T-helper 1 cell treated with Interleukin-12 subunit alpha and Interleukin-12 subunit beta and Interleukin-4 antibody, amounts not matched to agents 30 ng/mL and 1 ng/mL, for 36 hours (primary cell): ENCODE measurements around the gene BUD31. TPM values are rescaled to one million over a fixed set of nuclear protein-coding genes. Genes with fewer than 3 reads are reported as not detected.
"Not testable (repeated sequence)": the region's sequence is repeated elsewhere in the genome, so short reads cannot be mapped to it uniquely, and the experiment has no call there.

ENCODE experiments used
- intact Hi-C: fragments of 100-400 bp; cut with micrococcal nuclease; formaldehyde crosslinking; loops from one replicate; pipeline ENCODE4 v1.15.1; 2024
- total RNA-seq: library from RNA; stranded (reverse); gene quantifications from 2 replicates; pipeline ENCODE4 v1.2.3, GENCODE V29; 2022

BUD31 gene
- total RNA-seq, 1 donor from 2014 or later = 118 TPM

DNA sequence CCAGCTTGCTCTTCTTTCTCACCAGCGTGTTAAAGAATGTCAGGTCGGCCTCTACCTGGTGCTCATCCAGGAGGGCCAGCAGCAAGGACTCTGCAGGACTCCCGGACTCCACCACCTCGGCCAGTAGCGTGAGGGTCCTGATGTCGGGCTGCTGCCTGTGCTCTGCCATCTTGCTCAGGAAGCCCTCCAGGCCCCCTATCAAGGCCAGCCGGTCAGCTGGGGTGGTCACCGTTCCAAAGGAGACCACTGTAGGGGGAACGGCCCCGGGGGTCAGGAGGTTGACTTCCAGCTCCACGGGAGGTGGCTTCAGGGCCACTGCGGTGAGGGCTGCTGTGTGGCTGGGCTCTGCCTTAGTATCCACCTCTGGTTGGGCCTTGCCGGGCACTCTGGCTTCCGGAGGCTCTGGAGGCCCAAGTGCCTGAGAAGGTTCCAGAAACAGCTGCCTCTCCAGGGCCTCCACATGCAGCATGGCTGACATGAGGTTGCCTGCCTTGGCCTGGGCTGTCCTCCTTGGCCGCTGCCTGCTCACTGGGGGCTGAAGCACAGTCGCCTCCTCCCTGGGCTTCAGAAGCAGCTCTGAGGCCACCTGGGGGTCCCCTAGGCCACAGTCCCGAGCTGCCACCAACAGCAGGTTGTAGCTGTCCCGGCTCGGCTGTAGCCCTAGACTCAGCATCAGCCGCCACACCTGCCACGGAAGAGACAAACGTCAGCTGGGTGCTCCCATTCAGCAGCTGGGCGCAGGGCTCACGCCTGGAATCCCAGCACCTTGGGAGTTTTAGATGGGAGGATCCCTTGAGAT, 16.4 kb downstream of the BUD31 start:
- intact Hi-C loops = no loop called here

DNA sequence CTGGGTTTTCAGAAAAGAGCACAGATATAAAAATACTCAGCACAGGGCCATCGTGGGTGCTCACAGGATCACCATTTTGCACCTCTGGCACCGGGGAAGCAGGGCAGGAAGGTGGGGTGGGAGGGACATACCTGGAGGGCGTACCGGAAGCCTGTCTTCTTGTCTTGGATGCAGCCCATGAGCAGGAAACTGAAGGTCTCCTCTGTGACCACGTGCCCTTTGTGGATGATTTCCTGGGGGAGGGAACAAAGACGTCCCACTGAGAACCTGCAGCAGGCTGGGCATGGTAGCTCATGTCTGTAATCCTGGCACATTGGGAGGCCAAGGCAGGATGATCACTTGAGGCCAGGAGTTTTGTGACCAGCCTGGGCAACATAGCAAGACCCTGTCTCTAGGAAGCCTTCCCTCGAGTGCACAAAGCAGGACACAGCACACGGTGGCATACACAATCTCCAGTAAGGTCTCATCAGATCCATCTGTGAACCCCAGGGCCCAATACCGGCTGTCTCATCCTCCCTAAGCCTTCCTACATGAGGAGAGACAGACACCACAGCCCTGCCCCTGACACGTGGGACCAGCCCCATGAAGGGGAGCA, 20.3 kb downstream of the BUD31 start:
- intact Hi-C loops = no loop called here

DNA sequence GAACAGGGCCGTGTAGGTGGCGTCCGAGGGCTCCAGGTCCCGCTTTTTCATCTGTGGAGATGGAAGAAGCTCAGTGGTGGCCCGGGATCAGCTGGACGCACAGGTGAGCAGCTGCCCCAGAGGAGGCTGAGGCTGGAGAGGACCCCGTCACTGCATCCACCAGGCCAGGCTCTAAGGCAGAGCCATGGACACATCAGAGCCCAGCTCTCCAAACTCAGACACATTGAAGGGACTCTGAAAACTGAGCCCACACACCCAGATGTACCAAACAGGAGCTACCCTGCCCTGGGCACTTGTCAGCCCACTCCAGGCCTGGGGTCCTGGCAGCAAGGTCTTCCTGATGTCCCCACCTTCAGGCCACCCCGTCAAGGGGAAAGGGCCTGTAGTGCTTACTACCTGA, 21.0 kb downstream of the BUD31 start:
- intact Hi-C loops = no loop called here

DNA sequence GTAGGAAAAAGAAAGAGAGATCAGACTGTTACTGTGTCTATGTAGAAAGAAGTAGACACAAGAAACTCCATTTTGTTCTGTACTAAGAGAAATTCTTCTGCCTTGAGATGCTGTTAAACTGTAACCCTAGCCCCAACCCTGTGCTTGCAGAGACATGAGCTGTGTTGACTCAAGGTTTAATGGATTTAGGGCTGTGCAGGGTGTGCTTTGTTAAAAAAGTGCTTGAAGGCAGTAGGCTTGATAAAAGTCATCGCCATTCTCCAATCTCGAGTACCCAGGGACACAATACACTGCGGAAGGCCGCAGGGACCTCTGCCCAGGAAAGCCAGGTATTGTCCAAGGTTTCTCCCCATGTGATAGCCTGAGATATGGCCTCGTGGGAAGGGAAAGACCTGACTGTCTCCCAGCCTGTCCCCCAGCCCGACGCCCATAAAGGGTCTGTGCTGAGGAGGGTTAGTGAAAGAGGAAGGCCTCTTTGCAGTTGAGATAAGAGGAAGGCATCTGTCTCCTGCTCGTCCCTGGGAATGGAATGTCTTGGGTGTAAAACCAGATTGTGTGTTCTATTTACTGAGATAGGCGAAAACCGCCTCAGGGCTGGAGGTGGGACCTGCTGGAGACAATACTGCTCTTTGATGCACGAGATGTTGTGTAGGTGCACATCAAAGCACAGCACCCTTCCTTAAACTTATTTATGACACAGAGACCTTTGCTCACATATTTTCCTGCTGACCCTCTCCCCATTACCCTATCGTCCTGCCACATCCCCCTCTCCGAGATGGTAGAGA, 23.2 kb downstream of the BUD31 start:
- intact Hi-C loops = not testable (repeated sequence)

DNA sequence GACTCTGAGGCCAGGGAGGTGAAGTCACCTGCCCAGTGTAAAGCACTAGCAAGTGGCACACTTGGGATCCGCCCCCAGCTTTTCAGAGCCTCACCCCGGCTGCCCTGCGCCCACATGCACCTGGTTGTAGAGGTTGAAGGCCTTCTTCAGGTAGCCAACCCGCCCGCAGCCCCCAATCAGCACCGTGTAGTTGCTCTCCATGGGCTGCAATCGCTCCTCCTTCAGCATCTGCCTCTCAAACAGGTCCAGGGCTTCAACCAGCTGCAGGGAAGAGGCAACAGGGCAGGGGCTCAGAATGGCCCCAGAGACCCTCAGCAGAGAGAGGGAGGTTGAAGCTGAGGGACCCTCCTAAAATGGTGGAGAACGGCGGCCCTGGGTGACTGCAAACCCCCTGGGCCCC, 24.4 kb downstream of the BUD31 start:
- intact Hi-C loops = no loop called here

DNA sequence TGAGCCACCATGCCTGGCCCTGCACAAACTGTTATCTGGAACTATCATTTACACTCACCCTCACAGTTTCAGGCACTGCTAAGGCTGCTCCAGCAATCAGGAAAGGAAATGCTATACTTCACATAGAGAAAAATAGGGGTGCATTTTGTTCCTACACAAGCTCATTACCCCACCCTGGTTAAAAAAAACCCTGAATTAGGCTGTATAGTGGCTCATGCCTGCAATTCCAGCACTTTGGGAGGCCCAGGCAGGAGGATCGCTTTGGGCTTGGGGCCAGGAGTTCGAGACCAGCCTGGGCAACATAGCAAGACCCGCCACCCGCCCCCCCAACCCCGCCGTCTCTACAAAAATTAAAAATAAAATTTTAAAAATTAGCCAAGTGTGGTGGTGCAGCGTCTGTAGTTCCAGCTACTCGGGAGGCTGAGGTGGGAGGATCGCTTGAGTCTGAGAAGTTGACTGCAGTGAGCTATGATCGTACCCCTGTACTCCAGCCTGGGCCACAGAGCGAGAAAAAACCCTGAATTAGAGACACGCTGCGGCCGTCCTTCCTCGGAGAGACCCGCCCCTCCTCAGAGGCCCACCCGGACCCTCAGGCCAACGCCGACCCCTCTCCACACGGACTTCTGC, 29.3 kb downstream of the BUD31 start:
- intact Hi-C loops = loop anchor here (1.0 kb wide), 2 partner anchors 30 to 34 kb away; partner anchors contain the start of genes BUD31, PDAP1 and ZNF789

DNA sequence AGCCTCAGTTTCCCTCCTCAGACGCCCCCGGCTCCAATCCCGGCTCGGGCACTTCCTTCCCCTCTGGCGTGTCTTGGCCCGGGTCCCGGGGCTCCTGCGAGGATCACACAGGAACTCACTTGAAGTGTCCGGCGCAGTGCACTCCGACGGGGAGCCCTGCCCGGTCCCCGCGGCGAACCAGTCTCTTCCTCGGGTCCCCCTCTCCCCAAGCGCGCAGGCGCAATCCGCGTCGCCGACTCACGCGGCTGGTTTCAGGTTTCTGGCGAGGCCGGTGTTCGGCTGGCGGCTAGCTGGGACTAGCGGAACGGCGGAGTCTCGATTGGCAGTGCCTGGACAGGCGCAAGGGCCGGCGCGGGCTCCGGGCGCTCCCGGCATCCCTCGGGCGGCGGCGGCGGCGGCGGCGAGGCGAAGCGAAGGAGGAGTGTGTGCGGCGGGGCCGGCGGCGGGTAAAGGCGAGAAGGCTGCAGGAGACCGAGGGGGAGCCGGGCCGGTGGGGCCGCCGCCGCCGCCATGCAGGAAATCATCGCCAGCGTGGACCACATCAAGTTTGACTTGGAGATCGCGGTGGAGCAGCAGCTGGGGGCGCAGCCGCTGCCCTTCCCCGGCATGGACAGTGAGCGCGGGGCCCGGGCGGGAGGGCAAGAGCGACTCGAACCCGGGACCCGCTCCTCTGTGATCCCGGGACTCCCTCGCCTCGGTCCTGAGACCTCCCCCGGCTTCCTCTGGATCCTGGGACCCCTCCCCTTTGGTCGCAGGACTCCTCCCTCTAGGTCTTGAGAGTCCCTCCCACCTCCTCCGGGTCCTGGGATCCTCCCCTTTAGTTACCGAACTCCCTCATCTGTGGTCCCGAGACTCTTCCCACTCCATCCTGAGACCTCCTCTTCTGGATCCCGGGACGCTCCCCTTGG, 30.1 kb downstream of the BUD31 start, which contains the start of the genes CPSF4 and PTCD1:
CPSF4 (plus strand) TSS at position 371 of the 908 bp plus-strand sequence; CDS start at position 511, 140 bp downstream.
PTCD1 (minus strand) TSS at position 226 of the 908 bp plus-strand sequence. CDS start 3,556 bp downstream, outside the sequence.
- intact Hi-C loops = loop anchor here (1.0 kb wide), 6 partner anchors 27 to 119 kb away; partner anchors contain the start of genes ATP5MF, BUD31, PDAP1 and ZKSCAN5

DNA sequence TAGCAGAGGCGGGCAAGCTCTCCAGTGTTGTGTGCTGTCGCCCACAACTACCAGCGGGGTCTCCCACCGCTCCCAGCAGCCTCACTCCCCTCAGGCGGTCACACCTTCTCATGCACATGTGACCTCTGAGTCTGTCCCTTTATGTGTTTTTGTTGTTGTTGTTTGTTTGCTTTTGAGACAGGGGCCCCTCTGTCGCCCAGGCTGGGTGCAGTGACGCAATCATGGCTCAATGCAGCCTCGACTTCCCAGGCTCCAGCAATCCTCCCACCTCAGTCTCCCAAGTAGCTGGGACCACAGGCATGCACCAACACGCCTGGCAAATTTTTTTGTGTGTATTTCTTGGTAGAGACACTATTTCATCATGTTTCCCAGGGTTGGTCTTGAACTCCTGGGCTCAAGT, 31.4 kb downstream of the BUD31 start:
- intact Hi-C loops = no loop called here

DNA sequence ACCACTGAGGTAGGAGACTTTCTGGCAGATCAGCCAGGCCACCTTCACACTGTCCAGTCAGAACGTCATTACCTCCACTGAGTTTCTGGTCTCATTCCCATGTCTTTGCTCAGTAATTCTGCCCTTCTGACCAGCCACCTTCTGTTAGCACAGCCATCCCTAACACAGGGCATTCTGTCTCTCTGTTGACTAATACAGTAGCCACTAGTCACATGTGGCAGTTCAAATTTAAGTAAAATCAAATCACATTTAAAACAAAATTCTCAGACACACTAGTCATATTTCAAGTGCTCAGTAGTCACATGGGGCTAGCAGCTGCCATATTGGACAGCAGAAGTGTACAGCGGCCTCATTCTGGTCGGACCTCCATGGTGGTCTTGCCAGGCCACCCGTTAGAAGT, 37.3 kb downstream of the BUD31 start:
- intact Hi-C loops = no loop called here

DNA sequence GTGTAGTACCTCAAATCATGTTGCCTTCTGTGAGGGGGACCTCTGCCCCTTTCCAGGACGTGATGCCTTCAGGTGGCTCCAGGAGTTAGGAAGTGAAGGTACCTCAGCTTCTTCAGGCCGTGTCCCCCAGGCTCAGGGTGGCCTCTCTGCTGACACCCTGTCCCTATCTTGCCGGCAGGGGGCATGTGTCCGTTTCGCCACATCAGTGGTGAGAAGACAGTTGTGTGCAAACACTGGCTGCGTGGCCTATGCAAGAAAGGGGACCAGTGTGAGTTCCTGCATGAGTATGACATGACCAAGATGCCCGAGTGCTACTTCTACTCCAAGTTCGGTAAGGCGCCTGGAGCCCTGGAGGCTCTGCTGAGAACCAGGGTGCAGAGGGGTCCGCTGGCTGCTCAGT, 39.2 kb downstream of the BUD31 start:
- intact Hi-C loops = no loop called here

DNA sequence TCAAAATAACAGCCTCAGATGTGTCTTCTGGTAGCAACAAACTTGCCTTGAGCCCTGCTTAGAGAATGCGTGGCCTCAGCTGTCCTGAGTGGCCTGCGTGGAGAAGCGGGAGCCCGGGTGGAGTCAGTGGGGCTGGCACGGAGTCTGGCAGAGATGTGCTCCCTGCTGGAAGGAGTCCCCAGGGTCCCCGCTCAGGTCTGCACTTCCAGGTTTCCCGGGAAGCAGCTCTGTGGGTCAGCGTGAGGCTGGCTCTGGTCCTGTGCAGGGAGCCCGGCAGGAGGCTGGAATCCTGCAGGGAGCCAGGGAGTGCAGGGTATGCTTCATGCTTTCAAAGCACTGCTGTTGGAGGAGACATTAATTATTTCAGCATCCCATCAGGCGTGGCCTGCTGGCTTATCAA, 40.1 kb downstream of the BUD31 start:
- intact Hi-C loops = no loop called here

DNA sequence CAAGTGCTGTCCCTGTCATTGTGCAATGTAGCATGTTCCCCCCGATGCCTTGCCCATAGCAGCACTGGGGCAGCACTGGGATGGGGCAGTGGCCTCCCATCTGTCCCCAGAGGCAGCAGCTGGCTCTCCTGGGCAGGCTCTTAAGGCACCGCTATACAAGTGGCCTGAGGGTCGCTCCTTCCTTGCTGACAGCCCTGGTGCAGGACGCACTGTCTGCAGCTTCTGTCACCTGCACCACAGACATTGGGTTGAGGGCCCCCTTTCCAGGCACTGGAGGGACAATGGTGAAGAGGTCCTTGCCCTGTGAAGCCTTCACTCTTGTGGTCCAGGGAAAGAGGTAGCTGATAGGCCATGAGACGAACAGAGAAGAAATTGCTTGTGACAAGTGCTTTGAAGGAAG, 40.6 kb downstream of the BUD31 start:
- intact Hi-C loops = no loop called here

DNA sequence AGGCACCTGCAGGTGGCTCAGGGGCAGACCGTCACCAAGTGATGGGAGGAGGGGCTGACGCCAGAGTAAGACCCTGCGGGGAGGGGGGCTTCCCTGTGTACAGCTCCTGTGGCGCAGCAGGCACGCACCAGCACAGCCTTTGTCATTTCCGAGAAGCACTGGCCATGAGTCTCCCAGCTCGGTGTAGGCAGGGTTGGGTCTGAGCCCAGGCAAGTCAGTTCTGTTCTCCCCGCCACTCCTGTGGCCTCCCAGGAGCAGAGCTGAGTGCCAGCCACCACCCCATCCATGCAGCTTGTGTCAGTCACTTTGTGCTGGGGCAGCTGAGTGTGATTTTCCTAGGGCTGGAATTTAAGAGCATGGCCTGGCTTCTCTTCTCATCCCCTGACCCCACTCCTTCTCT, 43.2 kb downstream of the BUD31 start:
- intact Hi-C loops = no loop called here

DNA sequence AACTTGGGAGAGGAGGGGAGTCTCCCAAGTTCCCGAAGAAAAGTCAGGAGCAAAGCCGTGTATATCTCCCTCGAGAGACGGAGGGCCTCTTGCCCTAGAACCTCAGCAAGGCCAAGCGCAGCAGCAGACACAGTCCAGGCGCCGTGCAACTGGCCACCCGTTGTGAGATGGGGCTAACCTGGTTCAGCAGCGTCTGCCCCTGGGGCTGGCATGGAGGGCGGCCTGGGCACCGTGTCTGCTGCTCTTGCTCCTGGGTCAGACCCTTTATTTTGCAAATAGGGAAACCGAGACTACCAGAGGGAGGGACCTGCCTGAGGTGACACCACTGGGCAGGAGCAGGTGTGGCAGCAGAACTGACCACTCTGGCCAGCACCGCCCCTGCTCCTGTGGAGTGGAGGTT, 43.8 kb downstream of the BUD31 start:
- intact Hi-C loops = no loop called here

DNA sequence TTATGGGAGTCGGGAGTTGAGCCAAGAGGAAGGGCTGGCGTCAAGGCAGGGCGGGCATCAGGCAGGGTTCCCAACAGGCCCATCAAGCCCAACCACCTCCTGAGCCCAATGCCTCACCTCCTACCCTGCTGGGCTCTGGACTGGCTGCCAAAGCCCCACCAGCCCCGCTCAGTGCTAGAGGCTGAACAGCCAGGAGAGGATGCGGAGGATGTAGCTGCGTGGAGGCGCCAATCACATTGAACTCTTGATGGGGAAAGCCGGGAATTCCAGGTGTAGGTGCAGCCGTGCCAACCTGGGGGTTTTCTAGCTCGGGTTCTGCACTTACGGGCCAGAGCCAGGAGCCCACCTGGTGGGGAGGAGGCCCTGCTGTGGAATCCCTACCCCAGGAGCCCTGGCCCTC, 44.3 kb downstream of the BUD31 start:
- intact Hi-C loops = no loop called here

DNA sequence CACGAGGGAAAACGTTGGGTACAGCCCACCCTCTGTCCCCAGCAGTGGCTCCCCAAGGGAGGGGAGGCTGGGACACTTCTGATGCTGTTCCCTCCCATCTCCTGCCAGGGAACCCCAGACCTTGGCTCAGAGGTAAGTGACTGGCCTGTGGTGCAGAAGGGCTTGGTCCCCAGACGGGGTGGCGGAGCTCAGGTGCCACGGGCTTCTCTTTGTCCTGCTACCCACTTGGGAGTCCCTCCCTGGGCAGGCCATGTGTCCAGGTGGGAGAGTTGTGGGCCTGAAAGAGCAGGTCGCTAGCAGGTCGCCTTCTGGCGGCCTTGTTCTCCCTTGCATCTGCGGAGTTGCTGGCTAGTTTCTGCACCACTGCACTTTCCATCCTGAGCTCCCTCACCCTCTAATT, 47.1 kb downstream of the BUD31 start:
- intact Hi-C loops = no loop called here

DNA sequence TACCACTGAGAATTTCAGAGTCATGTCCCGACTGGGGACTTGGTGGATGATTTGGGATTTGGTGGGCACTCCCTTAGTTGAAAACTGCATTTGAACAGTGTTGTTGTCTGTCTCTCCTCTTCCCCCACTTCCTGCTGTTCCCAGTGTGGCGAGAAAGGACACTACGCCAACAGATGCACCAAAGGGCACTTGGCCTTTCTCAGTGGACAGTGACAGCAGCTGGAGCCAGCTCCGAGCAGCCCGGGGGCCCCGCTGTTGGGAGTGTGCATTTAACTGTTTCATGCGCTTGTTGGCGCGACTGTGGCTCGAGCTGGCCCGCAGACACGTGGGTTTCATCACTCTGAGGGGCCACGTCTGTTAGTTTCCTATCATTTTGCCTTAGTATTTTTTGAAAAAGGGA, 47.5 kb downstream of the BUD31 start:
- intact Hi-C loops = no loop called here

DNA sequence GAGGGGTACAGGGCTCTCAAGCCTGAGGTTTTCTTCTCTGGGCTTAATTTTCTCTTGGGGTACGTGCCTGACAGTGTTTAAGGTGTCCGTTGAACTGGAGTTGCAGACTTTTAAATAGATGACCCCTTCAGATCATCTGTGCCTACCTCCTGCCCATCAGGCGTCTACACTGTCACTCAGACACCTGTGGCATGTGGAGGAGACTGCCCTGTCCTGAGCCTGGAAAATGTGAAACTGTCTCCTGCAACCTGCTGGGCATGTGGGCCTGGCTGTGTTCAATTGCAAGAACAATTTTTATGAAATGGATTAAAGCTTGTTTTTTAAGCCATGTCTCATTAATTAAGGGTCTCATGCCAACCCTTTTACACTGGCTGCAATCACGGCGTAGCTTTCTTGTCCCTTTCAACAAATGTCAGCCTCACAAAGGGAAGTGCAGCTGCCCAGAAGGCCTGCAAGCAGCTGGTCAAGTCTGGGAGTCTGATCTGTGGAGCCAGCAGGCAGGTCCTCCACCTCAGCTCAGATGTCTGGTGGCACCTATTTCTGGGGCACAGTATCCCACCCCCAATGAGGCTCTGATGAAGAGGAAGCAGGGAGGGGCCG, 48.4 kb downstream of the BUD31 start:
- intact Hi-C loops = no loop called here

DNA sequence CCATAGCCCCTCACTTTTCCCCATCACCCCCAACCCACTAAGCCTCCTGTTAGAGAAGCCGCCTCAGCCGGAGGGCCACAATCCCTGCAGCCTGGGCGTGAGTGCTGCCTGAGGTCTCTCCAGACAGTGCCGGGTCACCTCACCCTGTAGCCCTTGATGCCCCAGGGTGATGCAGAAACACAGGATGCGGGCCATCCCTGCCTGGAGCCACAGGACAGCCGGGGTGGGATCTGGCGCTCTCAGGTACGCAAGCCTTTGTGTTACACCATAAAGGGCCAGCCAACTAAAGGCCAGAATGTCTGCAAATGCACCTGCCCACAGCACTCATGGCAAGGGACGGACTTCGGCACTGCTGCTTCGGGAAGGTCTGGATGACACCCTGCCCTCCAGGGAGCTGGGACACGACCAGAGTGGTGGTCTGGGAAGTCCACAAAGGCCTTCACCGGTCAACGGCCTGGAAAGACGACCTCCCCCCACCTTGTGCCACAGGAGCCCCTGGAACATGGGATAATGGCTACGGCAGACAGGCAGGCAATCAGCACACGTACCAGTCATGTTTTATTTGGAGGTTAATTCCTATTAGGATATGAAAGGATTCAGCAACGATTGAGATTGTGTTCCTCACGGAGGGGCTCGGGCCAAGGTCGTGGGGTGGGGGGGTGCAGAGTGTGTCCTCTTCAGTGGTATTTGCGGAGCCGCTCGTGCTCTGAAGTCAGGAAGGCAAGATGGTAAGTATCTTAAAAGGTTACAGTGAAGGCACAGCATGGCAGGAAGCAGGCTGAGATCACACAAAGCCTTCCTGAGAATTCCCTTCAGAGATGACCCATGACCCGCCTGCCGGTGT, 49.1 kb downstream of the BUD31 start:
- intact Hi-C loops = no loop called here
